Neural progenitor cell (in vitro differentiated cells): ENCODE measurements around the gene ITIH5.

Experiments used
- EZH2phosphoT487 ChIP-seq: fragments of 200-600 bp; sonication (generic); IDR thresholded peaks from 2 replicates; pipeline ENCODE4 v1.6.1; 2017; ENCODE audit warnings: antibody characterized with exemption
- TF ChIP-seq, protein P1 (sequence below): fragments of 200-600 bp; sonication (generic); IDR thresholded peaks from 2 replicates; pipeline ENCODE4 v1.5.1; 2017; ENCODE audit warnings: antibody characterized with exemption, mild to moderate bottlenecking

DNA sequence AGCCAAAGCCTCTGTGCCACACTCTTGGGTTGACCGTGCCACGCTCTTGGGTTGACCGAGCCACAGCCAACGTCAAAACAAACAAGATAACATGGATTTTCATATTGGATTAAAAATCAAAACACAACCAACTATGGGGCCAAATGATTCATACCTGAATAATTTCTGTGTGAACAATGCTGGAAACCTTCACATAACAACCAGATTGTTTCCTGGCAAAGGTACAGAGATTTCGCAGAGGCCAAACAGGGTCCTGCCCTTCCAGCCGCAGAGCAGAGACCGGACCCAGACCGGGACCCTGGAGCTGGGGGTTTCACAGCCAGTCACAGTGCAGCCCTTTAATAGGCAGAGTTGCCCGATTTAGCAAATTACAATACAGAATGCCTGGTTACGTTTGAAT is 40.5 kb downstream of the ITIH5 start:
- TF ChIP-seq, protein P1, sequence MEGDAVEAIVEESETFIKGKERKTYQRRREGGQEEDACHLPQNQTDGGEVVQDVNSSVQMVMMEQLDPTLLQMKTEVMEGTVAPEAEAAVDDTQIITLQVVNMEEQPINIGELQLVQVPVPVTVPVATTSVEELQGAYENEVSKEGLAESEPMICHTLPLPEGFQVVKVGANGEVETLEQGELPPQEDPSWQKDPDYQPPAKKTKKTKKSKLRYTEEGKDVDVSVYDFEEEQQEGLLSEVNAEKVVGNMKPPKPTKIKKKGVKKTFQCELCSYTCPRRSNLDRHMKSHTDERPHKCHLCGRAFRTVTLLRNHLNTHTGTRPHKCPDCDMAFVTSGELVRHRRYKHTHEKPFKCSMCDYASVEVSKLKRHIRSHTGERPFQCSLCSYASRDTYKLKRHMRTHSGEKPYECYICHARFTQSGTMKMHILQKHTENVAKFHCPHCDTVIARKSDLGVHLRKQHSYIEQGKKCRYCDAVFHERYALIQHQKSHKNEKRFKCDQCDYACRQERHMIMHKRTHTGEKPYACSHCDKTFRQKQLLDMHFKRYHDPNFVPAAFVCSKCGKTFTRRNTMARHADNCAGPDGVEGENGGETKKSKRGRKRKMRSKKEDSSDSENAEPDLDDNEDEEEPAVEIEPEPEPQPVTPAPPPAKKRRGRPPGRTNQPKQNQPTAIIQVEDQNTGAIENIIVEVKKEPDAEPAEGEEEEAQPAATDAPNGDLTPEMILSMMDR = no peak
- TF ChIP-seq EZH2phosphoT487 = no peak
